Left lung (tissue), 10 donors: ENCODE data around the gene AUNIP. TPM values are rescaled to one million over a fixed set of nuclear protein-coding genes. Genes with fewer than 3 reads are reported as not detected.

Experiments used
- ATAC-seq: fragments of 200-7000 bp; cut with Tn5 transposase; one replicate; pipeline ENCODE4 v1.9.1; 2020; ENCODE audit warnings: moderate library complexity
- DNase-seq, 4 donors: peaks; one replicate each; pipeline ENCODE4 v3.0.0-alpha.2; 2013 to 2020
- H3K27ac ChIP-seq, 2 donors: fragments of 200-600 bp; sonication (generic) in 1 of 2; one replicate each; pipeline versions ENCODE4 v1.5.0 to v1.8.0; 2020 to 2021
- H3K27me3 ChIP-seq, 2 donors: fragments of 200-600 bp; sonication (generic) in 1 of 2; one replicate each; pipeline versions ENCODE4 v1.5.0 to v1.8.0; 2020 to 2021
- H3K36me3 ChIP-seq, 2 donors: fragments of 200-600 bp; sonication (generic) in 1 of 2; one replicate each; pipeline versions ENCODE4 v1.5.0 to v1.8.0; 2020 to 2021
- H3K4me1 ChIP-seq, 2 donors: fragments of 200-600 bp; one replicate each; pipeline ENCODE4 v1.8.0; 2021
- H3K4me3 ChIP-seq, 2 donors: fragments of 200-600 bp; sonication (generic) in 1 of 2; one replicate each; pipeline versions ENCODE4 v1.5.0 to v1.8.0; 2020 to 2021; ENCODE audit warnings: mild to moderate bottlenecking in 1 of 2
- H3K9me3 ChIP-seq, 2 donors: fragments of 200-600 bp; sonication (generic) in 1 of 2; one replicate each; pipeline versions ENCODE4 v1.5.0 to v1.8.0; 2020 to 2021
- CTCF ChIP-seq, 2 donors: fragments of 200-600 bp; sonication (generic) in 1 of 2; IDR thresholded peaks; one replicate each; pipeline versions ENCODE4 v1.5.0 to v1.8.0; 2021; ENCODE audit warnings: antibody characterized with exemption in 2 of 2
- intact Hi-C, 2 donors: fragments of 100-400 bp; cut with DNase I; formaldehyde crosslinking; loops; one replicate each; pipeline versions ENCODE4 v1.11.2 to v1.14.2; 2022
- polyA plus RNA-seq, 6 donors: library from polyadenylated mRNA; unstranded; fragments of 120-200 nt; gene quantifications; one replicate each; pipeline ENCODE4 v1.2.1, GENCODE V29; 2013; ENCODE audit not compliant: insufficient read length in 6 of 6
- total RNA-seq, 2 donors: library from RNA; stranded (reverse); fragmentation: NEBNext Ultra II Directional; extraction: Animal tissue kit (Norgen Biotek cat#: 25700); gene quantifications; one replicate each; pipeline ENCODE4 v1.2.1, GENCODE V29; 2021
- donor health status: DM: no; HTN: yes; CAD: no.
- donor health status: DM: no; HTN: no; CAD: no.

Gene AUNIP
- total and polyA plus RNA-seq, 8 donors: 0.97 to 3.1 (median 2.4) TPM

GRCh38 chr1:25856856-25857255, 2.4 kb downstream of the AUNIP start:
- Histone ChIP-seq H3K36me3 (no peaks in the 10 kb centered on the region), H3K27me3 (no peaks in the 10 kb centered on the region), H3K27ac (no peak overlapping the region), H3K4me1 (peaks cover 6 to 31% of the 10 kb centered on the region in 2 donors), H3K4me3 (no peak overlapping the region), H3K9me3 (no peaks in the 10 kb centered on the region)
- TF ChIP-seq CTCF (IDR thresholded peaks at IDR 0.05): no peak
- intact Hi-C loops: no loop called here
- ATAC-seq (no peak), DNase-seq (peak in 1 of 4 donors; percentile 39)

- TF ChIP-seq CTCF (IDR thresholded peaks at IDR 0.05): no peak
- no peak for DNase-seq
- intact Hi-C loops: no loop called here
- Histone ChIP-seq H3K36me3 (no peaks in the 10 kb centered on the region), H3K27me3 (no peaks in the 10 kb centered on the region), H3K4me3 (no peak overlapping the region), H3K27ac (no peak overlapping the region), H3K4me1 (peaks cover 0 to 9% of the 10 kb centered on the region in 2 donors), H3K9me3 (no peaks in the 10 kb centered on the region)
- no peak for ATAC-seq
Measured at GRCh38 chr1:25854554-25854953, 4.7 kb downstream of the AUNIP start.

GRCh38 chr1:25848531-25848930, 10.7 kb downstream of the AUNIP start:
- Histone ChIP-seq H3K9me3 (no peaks in the 10 kb centered on the region), H3K27me3 (no peaks in the 10 kb centered on the region), H3K27ac (no peak overlapping the region), H3K36me3 (no peaks in the 10 kb centered on the region), H3K4me1 (no peaks in the 10 kb centered on the region), H3K4me3 (no peak overlapping the region)
- no peak for TF ChIP-seq CTCF (IDR thresholded peaks at IDR 0.05)
- ATAC-seq: no peak
- intact Hi-C loops: no loop called here
- DNase-seq: no peak

- TF ChIP-seq CTCF (IDR thresholded peaks at IDR 0.05): no peak
- Histone ChIP-seq H3K36me3 (no peaks in the 10 kb centered on the region), H3K27me3 (no peaks in the 10 kb centered on the region), H3K4me1 (no peaks in the 10 kb centered on the region), H3K4me3 (no peak overlapping the region), H3K9me3 (no peaks in the 10 kb centered on the region), H3K27ac (no peak overlapping the region)
- DNase-seq (no peak), ATAC-seq (no peak)
- intact Hi-C loops: no loop called here
Measured at GRCh38 chr1:25847929-25848328, 11.3 kb downstream of the AUNIP start.

GRCh38 chr1:25845664-25846063, 13.6 kb downstream of the AUNIP start:
- Histone ChIP-seq H3K4me3 (no peak overlapping the region), H3K27me3 (no peaks in the 10 kb centered on the region), H3K4me1 (no peaks in the 10 kb centered on the region), H3K36me3 (no peaks in the 10 kb centered on the region), H3K27ac (no peak overlapping the region), H3K9me3 (no peaks in the 10 kb centered on the region)
- no peak for TF ChIP-seq CTCF (IDR thresholded peaks at IDR 0.05)
- no peak for DNase-seq
- no peak for ATAC-seq
- intact Hi-C loops: no loop called here
